GM19023 (cell line): ENCODE data around the gene SMARCA4.

ENCODE experiments used
- ATAC-seq: cut with Tn5 transposase; IDR thresholded peaks from one replicate; pipeline ENCODE4 v1.9.1; 2021; ENCODE audit warnings: mild to moderate bottlenecking, moderate library complexity; ENCODE audit not compliant: unreplicated experiment

Gene SMARCA4

DNA sequence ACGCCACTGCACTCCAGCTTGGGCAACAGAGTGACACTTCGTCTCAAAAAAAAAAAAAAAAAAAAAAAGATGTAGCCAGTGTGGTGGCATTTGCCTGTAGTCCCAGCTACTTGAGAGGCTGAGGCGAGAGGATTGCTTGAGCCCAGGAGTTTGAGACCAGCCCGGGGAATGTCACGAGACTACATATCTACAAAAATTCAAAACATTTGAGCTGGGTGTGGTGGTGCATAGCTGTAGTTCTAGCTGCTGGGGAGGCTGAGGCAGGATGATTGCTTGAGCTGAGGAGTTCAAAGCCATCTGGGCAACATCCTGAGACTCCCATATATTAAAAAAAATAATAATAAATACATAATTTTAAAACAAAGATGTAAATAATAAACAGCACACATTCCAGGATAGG, 46.6 kb downstream of the SMARCA4 start:
- no peak for ATAC-seq

DNA sequence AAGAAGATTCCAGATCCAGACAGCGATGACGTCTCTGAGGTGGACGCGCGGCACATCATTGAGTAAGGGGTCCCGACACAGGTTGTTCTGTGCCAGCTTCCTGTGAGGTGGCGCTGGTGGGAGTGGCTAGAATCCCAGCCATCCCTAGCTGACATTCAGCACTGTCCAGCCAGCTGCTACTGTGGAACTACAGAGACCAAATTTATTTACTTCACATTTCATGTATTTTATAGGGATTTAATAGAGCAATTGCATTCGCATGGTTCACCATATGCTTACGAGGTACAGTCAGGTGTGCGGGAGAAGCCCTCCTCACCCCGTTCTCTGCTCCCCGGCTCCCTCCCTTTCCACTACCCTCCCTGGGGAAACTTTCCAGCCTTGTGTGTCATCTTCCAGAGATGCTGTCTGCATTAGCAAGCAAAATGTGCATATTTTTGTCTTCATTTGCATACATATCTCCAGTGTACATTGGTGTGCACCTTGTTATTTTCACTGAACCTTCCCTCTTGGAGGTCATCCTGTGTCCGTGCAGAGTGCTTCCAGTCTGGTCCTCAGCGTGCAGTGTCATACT, 47.2 kb downstream of the SMARCA4 start:
- no peak for ATAC-seq

DNA sequence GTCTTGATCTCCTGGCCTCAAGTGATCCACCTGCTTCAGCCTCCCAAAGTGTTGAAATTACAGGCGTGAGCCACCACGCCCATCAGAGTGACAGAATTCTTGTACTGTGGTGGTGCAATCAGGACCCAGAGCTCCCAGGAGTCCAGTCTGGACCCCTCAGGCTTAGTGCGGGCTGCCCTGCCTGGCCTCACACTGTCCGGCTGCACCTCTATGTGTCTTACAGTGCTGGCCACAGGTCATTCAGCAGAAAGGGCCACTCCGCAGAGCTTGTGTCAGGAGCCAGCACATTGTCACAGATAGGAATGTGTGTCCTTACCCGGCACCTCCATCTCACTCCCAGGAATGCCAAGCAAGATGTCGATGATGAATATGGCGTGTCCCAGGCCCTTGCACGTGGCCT, 49.2 kb downstream of the SMARCA4 start:
- ATAC-seq: no peak

DNA sequence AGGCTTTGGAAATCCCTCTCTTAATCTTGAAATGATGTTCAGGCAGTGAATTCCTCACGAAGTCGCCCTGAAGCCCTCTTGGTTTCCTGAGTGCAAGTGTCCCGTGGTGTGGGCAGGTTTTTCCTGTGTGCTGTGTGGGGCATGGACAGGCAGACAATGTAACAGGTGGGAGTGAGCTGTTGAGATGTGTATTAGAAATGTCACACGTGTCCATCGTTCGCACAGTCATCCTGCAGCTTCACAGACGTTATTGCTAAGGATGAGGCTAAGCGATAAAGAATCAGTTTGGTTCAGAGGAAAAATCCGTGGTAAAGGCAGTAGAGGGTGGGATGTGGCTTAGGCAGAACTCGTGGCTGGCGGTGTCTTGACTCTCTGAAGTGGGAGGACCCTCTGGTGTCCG, 51.7 kb downstream of the SMARCA4 start:
- no peak for ATAC-seq

DNA sequence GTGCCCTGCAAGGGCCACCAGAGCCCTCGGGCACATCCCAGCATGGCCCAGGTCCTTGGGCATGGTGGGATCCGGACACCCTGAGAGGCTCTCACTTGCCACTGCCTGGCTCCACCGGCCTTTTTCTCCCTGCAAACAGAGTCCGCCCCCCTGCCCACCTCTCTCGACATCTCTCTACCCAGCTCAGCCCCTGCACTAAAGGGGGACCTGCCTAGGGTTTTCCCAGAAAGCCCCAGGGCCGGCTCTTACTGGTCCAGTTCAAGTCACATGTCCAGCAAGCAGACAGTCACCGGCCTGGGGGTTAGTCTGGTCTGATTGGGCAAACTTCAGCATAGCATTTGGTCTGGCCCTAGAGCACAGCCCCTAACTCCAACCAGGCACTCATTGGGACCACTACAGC, 52.9 kb downstream of the SMARCA4 start:
- ATAC-seq: no peak

DNA sequence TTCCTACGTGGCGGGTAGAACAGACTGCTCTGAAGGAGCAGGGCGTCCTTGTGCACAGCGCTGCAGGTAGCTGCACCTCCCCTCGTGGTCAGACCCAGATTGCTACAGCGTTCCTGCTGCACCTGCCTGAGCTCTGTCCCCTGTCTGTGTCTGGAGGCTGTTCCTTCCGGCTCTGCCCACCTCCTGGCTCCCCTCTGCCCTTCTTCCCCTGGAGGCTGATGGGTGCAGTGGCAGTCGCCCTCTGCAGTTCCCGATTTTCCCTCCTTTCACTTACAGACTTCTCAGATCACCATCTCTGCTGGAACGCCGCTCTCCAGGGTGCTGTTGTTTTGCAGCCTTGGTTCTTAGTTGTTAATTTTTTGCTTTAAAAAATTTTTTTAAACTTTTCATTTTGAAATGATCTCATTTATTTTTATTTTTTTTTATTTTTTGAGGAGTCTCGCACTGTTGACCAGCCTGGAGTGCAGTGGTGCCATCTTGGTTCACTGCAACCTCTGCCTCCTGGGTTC, 53.6 kb downstream of the SMARCA4 start:
- no peak for ATAC-seq

DNA sequence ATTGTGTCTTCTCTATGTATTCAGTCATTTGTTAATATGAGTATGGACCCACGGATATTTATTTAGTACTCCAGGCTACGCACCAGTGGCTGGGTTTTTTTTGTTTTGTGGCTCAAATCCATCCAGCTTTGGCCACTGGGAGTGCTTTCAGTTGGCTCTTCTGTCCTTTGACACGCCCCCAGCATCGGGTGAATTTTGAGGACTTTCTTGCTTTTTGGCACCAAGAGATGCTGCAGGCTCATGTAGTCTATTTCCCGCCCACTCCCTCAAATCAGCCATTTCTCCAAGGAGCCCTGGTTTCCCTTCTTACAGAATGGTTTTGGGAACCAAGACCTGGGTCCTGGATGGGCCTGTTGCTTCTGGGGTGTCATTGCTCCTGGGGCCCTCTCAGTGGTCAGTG, 55.8 kb downstream of the SMARCA4 start:
- ATAC-seq: no peak

DNA sequence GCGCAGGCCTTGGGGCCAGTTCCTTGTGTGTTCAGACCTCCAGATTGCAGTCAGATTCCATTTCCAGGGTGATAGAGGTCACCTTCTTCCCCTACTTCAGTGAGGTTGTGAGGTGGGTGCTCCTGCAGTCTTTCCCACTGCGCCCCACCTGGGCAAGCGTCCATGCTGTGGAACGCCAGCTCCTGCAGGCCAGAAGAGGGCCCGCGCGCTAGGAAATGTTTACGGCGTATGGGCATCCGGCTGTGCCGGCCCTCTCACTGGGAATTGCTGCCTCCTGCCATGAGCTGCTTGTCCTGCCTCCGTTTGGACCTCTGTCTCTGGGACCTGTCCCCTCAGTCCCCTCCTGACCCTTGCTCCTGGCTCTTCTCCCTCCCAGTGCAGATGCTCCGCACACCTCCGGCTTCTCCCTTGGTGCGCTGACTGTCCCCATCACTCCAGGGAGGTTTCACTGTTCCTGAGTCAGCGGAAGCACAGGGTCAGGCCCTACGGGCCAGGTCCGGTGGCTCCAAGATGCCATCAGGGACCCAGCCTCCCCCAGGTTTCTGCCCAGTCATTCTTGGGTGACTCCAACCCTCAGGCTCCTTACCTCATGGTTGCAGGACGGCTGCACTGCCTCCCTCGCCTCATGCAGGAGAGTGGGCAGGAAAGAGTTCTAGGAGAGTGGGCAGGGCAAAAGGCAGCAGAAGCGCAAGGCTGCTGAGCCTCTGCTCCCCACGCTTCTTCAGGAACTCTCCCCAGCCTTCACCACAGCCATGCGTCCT, 56.6 kb downstream of the SMARCA4 start:
- ATAC-seq: no peak

DNA sequence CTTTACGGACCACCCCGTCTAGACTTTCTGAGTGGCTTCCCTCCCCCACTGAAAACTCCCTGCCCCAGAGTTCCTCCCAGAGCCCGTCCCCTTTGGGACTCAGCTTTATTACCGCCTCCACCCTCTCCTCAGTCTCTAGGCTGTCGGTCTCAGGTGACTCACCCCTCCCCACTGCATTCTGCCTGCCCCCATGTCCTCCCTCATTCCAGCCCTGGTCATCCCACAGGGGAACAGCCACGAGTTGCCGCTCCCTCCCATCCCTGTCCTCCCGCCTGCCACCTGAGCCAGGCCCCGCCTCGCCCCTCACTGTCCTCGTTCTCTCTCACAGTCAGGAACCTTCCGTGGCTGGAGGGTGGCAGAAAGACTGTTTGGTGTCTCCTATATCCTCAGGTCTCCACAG, 57.3 kb downstream of the SMARCA4 start:
- no peak for ATAC-seq

DNA sequence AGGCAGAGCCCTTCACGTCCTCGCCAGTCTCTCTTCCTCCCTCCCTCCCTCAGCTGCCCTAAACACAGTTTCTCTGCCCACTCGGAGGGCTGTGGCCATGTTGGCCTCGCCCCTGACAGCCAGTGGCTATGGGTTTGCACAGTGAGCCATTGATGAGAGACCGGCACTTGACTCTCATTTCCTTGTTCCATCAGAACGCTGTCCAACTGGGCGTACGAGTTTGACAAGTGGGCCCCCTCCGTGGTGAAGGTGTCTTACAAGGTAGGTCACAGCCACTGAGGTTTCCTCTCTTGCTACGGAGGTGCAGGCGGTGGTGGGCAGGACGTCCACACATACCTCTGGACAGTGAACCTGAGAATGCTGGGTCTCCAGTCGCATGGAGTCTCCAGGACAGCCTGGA, 57.9 kb downstream of the SMARCA4 start:
- ATAC-seq: no peak

DNA sequence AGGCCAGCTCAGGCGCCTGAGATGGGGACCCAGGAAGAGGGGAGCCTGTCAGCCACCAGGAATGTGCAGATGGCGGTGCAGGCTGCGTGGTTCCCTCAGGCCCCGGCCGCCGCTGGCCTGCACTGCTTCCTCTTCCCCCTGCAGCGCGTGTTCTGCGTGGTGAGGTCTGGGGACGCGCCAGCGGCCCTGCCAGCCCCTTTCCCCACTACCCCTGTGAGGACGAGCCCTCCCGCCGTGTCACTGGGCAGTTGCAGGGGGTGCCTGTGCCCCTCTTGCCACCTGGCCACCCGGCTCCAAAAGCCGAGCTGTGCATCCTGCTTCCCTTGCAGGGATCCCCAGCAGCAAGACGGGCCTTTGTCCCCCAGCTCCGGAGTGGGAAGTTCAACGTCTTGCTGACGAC, 58.4 kb downstream of the SMARCA4 start:
- no peak for ATAC-seq

DNA sequence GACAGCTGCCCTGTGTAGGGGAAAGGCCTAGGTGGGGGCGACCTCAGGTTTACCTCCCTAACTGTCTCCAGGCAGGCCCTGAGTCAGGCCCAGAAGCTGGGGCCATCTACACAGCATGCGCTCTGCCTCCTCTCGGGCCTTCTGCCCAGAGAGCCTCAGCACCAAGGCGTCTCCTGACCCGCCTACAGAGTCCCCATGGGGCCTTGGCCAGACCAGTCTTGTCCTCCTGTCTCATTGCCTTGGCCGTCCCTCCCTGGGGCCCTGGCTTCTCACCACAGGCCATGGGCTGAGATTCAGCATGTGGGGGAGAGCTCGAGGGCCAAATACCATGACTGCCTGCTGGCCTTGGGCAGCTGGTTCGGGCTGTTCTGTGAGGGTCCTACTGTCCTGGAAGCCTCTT, 59.0 kb downstream of the SMARCA4 start:
- ATAC-seq: no peak

DNA sequence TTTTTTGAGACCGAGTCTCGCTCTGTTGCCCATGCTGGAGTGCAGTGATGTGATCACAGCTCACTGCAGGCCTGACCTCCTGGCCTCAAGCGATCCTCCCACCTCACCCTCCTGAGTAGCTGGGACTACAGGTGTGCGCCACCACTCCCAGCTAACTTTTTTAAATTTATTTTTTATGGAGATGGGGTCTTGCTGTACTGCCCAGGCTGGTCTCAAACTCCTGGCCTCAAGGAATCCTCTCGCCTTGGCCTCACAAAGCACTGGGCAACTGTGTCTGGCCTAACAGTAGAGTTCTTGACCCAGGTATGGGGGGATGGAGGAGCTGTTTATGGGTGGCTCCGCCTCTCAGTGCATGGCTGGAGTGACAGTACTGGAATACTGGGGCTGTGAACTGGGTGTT, 59.6 kb downstream of the SMARCA4 start:
- ATAC-seq: no peak

DNA sequence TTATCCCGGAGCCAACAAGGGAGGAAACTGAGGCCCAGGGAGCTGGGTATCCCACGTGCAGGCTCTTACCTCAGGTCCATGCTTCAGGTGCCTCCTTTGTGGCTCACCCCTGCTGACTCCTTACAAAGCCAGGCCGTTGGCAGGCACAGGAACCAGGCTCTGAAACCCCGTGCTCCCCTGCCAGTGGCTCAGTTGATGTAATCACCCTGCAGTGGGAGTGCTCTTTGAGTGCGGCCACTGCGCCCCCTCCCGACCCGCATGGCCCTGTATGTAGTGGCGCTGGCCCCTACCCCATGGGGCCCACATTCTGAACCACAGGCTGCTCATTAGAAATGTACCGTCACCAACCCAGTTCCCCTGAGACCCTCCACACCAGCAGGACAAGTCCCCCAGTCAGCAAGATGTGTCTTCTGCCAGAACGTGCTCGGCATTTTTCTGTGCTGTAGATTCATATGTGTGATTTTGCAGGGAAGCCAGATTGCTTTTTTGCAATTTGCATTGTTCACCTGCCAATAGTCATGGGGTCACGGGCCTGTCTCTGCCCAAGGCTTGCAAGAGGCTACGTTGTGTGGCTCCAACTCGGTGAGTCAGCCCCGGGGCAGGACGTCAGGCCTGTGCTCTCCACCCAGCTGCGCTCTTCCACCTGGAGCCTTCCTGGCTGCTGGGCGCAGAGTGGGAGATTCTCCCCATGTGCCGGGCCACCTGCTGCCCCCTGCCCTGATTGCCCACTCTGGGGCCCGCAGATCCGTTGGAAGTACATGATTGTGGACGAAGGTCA, 60.3 kb downstream of the SMARCA4 start:
- ATAC-seq: no peak

DNA sequence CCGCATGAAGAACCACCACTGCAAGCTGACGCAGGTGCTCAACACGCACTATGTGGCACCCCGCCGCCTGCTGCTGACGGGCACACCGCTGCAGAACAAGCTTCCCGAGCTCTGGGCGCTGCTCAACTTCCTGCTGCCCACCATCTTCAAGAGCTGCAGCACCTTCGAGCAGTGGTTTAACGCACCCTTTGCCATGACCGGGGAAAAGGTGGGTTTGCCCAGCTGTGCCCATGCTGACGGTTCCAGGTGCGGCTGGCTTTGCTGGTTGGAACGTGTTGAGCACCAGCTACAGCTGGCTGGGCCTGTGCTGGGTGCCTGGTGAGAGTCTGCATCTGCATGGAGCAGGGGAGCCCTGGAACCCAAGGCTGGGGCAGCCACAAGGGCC, 60.9 kb downstream of the SMARCA4 start:
- no peak for ATAC-seq

DNA sequence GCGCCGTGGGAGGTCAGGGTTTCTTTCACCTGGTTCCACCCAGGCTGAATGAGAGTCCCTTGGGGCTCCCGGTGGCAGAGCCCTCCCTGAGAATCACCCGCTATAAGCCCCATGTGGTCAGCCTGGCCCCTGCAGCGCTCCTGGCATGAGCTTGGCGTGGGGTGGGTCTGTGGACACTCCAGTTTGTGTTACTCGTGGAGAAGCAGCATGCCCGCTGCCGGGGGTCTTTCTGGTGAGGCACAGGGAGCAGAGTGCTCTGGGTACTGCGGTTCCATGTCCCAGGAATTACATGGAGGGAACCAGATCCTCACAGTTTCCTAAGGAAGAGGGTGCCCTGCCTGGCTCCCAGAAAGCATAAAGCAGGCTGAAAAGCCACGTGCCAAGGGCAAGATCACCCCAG, 62.2 kb downstream of the SMARCA4 start:
- no peak for ATAC-seq

DNA sequence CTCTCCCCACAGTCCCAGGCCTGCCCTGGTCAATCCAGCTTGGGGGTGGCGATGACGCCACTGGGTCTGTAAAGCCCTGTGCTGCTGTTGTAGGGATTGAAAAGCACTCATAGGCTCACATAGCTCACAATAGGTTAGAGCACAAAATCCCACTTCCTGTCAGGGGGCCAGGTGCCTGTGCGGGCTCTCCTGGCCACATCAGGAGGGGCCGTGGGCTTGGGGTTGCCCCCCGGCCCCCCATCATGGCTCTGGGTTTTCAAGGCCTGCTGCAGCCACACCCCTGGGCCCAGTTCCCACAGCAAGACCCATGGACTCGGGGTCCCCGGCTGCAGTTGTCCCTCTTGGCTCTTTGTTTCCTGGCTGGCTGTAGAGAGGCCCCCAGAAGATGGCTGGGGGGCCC, 62.9 kb downstream of the SMARCA4 start:
- no peak for ATAC-seq

DNA sequence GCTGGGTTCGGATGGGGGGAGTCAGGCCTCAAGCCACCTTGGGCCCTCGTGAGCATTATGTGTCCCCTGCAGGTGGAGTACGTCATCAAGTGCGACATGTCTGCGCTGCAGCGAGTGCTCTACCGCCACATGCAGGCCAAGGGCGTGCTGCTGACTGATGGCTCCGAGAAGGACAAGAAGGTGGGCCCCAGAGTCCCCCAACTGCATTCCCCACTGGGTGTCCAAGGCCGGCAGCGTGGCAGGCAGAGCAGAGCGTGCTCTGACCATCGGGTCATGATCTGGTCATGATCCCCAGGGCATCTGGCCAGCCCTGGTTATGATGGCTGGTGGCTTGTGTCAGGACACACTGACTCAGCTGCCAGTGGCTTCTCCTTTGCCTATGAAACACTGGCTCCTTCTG, 63.4 kb downstream of the SMARCA4 start:
- ATAC-seq: no peak

DNA sequence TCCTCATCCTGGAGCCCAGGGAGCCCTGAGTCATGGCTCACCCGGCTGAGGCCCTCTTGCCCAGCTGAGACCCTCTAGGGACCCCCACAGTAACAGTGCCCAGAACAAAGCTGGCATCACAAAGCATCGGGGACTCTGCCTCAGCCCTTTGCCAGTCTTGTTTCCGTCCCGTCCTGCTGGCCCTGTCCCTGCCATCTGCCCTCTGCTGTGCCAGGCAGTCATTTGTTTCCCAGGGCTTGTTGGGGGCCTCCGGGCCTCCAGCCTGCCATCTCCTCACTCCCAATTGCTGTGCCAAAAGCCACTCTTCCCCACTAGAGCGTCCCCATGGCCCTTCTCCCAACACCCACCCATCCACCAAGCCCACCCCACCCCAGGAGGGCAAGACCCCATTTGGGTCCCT, 64.2 kb downstream of the SMARCA4 start:
- ATAC-seq: no peak

DNA sequence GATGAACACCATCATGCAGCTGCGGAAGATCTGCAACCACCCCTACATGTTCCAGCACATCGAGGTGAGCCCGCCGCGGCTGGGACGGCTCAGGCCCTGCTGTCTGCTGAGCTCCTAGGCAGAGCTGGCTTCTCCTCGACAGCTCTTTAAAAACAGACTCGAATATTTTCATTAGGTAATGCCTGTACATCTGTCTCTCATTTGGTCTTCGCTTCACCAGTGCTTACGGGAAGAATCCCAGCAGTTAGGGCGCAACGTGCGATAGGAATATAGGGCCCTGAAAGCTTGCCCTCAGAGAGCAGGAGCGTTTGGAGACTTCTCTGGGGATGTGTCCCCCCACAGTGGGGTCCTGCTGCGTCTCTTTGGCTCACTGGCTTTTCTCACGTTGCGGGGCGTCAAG, 64.6 kb downstream of the SMARCA4 start:
- no peak for ATAC-seq

DNA sequence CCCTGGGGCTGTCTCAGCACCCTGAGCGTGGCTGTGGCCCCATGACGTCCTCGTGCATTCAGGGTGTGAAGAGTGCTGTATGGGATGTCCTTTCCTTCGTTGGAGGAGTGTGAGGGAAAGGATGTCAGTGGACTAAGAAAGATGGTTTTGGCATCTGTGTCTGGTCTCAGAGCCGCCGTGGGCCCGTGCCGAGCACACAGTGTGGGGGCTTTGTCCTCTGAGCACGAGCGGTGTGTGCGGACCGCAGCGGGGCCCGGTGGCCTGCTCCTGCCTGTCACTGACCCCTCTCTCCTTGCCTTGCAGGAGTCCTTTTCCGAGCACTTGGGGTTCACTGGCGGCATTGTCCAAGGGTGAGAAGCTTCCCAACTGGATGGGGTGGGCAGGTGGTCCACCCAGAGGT, 65.2 kb downstream of the SMARCA4 start:
- no peak for ATAC-seq

DNA sequence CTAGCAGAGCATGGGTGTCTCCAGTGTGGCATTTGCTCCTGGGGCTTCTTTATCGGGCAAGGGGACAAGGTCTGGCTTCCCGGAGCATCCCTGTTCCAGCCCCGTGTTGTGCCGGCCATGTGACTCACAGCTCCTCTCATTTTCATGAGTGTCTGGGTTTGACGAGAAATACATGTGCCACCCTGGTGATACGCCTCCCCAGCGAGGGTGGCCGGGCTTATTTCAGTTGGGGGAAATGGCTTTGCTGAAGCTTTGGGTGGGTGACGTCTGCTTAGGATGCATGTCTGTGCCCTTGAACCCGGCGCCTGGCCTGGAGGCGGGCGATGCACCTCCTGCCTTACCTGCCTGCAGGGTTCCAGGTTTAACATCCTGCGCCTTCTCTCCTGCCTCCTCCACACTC, 66.6 kb downstream of the SMARCA4 start:
- no peak for ATAC-seq
